GM12865 (cell line): ENCODE results near the gene MRTFB.

Experiments
- DNase-seq: peaks from one replicate; pipeline ENCODE4 v3.0.0; 2010; ENCODE audit warnings: low read depth
- H3K4me3 ChIP-seq: 2 replicates; pipeline ENCODE4 v1.5.1; 2011; ENCODE audit warnings: mild to moderate bottlenecking, low read depth, low read length, control low read depth
- CTCF ChIP-seq: IDR thresholded peaks from 2 replicates; pipeline ENCODE4 v1.5.1; 2011; ENCODE audit warnings: low read length, control low read depth, low read depth, inconsistent platforms; ENCODE audit not compliant: insufficient read depth; ENCODE audit errors: missing control alignments

The MRTFB gene

DNA sequence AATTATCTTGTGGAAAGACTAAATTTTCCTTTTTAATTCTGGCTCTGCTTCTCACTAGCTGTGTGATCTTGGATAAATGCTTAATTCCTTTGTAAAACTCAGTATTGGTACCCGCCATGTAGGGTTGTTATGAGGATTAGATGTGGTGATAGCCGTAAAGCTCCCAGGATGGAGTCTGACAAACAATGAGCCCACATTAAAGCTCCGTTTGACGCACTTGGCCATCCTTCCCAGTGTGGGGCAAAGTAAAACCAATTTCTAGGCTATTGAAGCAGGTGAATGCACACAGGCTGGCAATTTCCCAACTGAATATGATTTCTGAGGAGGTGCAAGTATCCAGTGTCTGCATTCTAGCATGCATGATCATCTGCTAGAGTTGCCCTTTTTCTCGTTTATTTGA, 123.6 kb downstream of the MRTFB start:
- TF ChIP-seq CTCF: no peak
- DNase-seq: no peak
- no peak overlapping the region for H3K4me3 ChIP-seq

GRCh38 chr16:14196011-14196410, 124.9 kb downstream of the MRTFB start:
- TF ChIP-seq CTCF: no peak
- DNase-seq: no peak
- H3K4me3 ChIP-seq: no peak overlapping the region

GRCh38 chr16:14196539-14196938, 125.4 kb downstream of the MRTFB start:
- TF ChIP-seq CTCF: no peak
- DNase-seq: peak; percentile 19
- no peak overlapping the region for H3K4me3 ChIP-seq

GRCh38 chr16:14198012-14198411, 126.9 kb downstream of the MRTFB start:
- TF ChIP-seq CTCF: no peak
- no peak overlapping the region for H3K4me3 ChIP-seq
- no peak for DNase-seq

GRCh38 chr16:14198572-14198971, 127.5 kb downstream of the MRTFB start:
- no peak for TF ChIP-seq CTCF
- DNase-seq: peak; percentile 15
- no peak overlapping the region for H3K4me3 ChIP-seq

DNA sequence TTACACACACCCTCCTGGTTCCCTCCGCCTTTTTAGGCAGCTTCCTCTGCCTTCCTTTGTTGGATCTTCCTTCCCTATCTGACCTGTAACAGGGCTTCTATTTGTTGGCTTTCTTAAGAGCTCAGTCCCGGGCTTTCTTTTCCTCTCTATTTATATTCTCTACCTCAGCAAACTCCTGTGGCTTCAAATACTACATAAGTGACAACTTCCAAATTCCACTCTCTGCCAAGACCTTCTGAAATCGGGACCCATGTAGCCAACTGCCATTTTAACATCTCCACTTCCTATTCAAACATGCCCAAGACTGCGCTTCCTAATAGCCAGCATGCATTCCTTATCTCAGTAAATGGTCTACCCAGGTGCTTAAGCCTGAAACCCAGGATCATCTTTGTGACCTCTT, 128.1 kb downstream of the MRTFB start:
- no peak for DNase-seq
- TF ChIP-seq CTCF: no peak
- no peak overlapping the region for H3K4me3 ChIP-seq

DNA sequence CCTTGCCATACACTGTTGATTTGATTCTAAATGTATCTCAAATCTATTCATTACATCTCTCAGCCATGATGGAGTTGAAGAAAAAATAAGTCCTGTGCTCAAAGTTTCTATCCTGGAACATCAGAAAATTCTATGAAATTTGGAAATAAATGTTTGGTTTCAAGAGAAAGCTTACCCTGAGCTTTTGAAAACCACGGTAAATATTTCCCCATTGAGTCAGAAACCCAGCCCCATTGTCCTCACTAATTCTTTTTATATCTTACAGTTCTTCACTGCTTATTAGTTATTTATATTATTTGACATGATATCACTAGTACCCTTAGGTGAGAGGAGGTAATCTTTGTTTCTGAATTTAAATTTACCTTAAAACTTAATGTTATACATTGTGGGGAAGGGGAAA, 128.5 kb downstream of the MRTFB start:
- H3K4me3 ChIP-seq: no peak overlapping the region
- no peak for TF ChIP-seq CTCF
- DNase-seq: no peak
